Liver (tissue), 3 donors: ENCODE results near the gene PCDHGC5.

ENCODE experiments used
- ATF3 ChIP-seq: IDR thresholded peaks from 2 replicates; pipeline ENCODE4 v1.6.1; 2016; ENCODE audit warnings: antibody characterized with exemption
- CTCF ChIP-seq: fragments of 150-350 bp; IDR thresholded peaks from 2 replicates; pipeline ENCODE4 v1.5.1; 2017; ENCODE audit warnings: improper control_type of control experiment, low read depth, low read length; ENCODE audit not compliant: missing input control
- GABPA ChIP-seq, 2 donors: IDR thresholded peaks in 1 of 2; conservative IDR thresholded peaks in 1 of 2; 2 replicates each; pipeline ENCODE4 v1.6.1; 2016; ENCODE audit warnings: antibody characterized with exemption in 2 of 2, mild to moderate bottlenecking in 1 of 2, moderate library complexity in 1 of 2
- JUND ChIP-seq, 2 donors: IDR thresholded peaks; 2 replicates each; pipeline ENCODE4 v1.6.1; 2016; ENCODE audit warnings: antibody characterized with exemption in 2 of 2
- MAX ChIP-seq: IDR thresholded peaks from 2 replicates; pipeline ENCODE4 v1.6.1; 2016; ENCODE audit warnings: antibody characterized with exemption
- RAD21 ChIP-seq, 2 donors: IDR thresholded peaks; 2 replicates each; pipeline ENCODE4 v1.6.1; 2016; ENCODE audit warnings: antibody characterized with exemption in 2 of 2, mild to moderate bottlenecking in 2 of 2
- REST ChIP-seq: IDR thresholded peaks from 2 replicates; pipeline ENCODE4 v1.6.1; 2016; ENCODE audit warnings: antibody characterized with exemption, mild to moderate bottlenecking
- RXRA ChIP-seq, 2 donors: IDR thresholded peaks; 2 replicates each; pipeline ENCODE4 v1.6.1; 2017 to 2018; ENCODE audit warnings: antibody characterized with exemption in 2 of 2, mild to moderate bottlenecking in 1 of 2
- SP1 ChIP-seq: IDR thresholded peaks from 2 replicates; pipeline ENCODE4 v1.6.1; 2018; ENCODE audit warnings: antibody characterized with exemption, mild to moderate bottlenecking
- TAF1 ChIP-seq: conservative IDR thresholded peaks from 2 replicates; pipeline ENCODE4 v1.6.1; 2016; ENCODE audit warnings: antibody characterized with exemption, mild to moderate bottlenecking
- YY1 ChIP-seq: IDR thresholded peaks from 2 replicates; pipeline ENCODE4 v1.6.1; 2016; ENCODE audit warnings: antibody characterized with exemption, mild to moderate bottlenecking
- ZBTB33 ChIP-seq: IDR thresholded peaks from 2 replicates; pipeline ENCODE4 v1.6.1; 2016; ENCODE audit warnings: antibody characterized with exemption
- donor health status: healthy.
- donor health status: healthy.

- no peak for TF ChIP-seq ZBTB33
- TF ChIP-seq CTCF = no peak
- no peak for TF ChIP-seq MAX
- TF ChIP-seq TAF1 = no peak
- no peak for TF ChIP-seq RXRA (IDR thresholded peaks at IDR 0.05)
- TF ChIP-seq RAD21 (IDR thresholded peaks at IDR 0.05) = no peak
- no peak for TF ChIP-seq SP1
- TF ChIP-seq ATF3 = no peak
- no peak for TF ChIP-seq REST
- no peak for TF ChIP-seq YY1
- TF ChIP-seq JUND (IDR thresholded peaks at IDR 0.05) = no peak
- TF ChIP-seq GABPA (IDR thresholded peaks at IDR 0.05 in 1 of 2, conservative IDR thresholded peaks at IDR 0.05 in 1 of 2) = no peak
These were observed 11.8 kb upstream of the PCDHGC5 start for GRCh38 chr5:141477044-141477575.
